IMR-90 (cell line): ENCODE data around the gene ZNF132. TPM values are rescaled to one million over a fixed set of nuclear protein-coding genes. Genes with fewer than 3 reads are reported as not detected.

Experiments
- ATAC-seq: fragments of 200-7000 bp; cut with Tn5 transposase; 2 replicates; pipeline ENCODE4 v1.9.1; 2020; ENCODE audit warnings: low read depth, mild to moderate bottlenecking, moderate library complexity
- BruUV-seq: library from RNA; stranded (reverse); fragments of 400-500 nt; replicated peaks from 2 replicates; lab custom pipeline; 2021; lab: Mats Ljungman, UMichigan
- CTCF ChIA-PET: fragments of 300-600 bp; formaldehyde crosslinking; extraction: SDS; loops from one replicate; lab custom pipeline; 2021; ENCODE audit warnings: antibody characterized with exemption; lab: Yijun Ruan, JAX
- POLR2A ChIA-PET: fragments of 300-600 bp; sonication (Branson Sonifier 250); formaldehyde crosslinking; loops from one replicate; lab custom pipeline; 2022; ENCODE audit warnings: antibody characterized with exemption; ENCODE audit not compliant: unreplicated experiment; lab: Charles Lee
- DNase-seq: peaks from one replicate; pipeline ENCODE4 v3.0.0; 2013
- H2AFZ ChIP-seq: replicated peaks from 2 replicates; pipeline ENCODE3; 2013; ENCODE audit warnings: low read length, mild to moderate bottlenecking; ENCODE audit not compliant: poor library complexity
- H2AK5ac ChIP-seq: 2 replicates; pipeline ENCODE4 v1.6.1; 2013; ENCODE audit warnings: low read depth, low read length, inconsistent platforms
- H2AK9ac ChIP-seq: replicated peaks from 2 replicates; pipeline ENCODE3; 2013; ENCODE audit warnings: mild to moderate bottlenecking, low read depth, low read length, moderate library complexity; ENCODE audit not compliant: poor library complexity
- H2BK120ac ChIP-seq: 2 replicates; pipeline ENCODE4 v1.6.1; 2013; ENCODE audit warnings: low read depth, low read length, inconsistent platforms
- H2BK15ac ChIP-seq: 3 replicates; pipeline ENCODE4 v1.6.1; 2013; ENCODE audit warnings: low read depth, low read length, inconsistent platforms
- H2BK20ac ChIP-seq: 2 replicates; pipeline ENCODE4 v1.6.1; 2013; ENCODE audit warnings: low read depth, mild to moderate bottlenecking, inconsistent platforms, low read length, moderate library complexity
- H2BK5ac ChIP-seq: 2 replicates; pipeline ENCODE4 v1.6.1; 2013; ENCODE audit warnings: mild to moderate bottlenecking, low read depth, low read length, inconsistent platforms; ENCODE audit not compliant: poor library complexity, severe bottlenecking
- H3K14ac ChIP-seq: replicated peaks from 2 replicates; pipeline ENCODE4 v1.6.1; 2013; ENCODE audit warnings: low read depth, low read length, inconsistent platforms
- H3K18ac ChIP-seq: 2 replicates; pipeline ENCODE4 v1.6.1; 2013; ENCODE audit warnings: low read depth, low read length, control low read depth
- H3K23ac ChIP-seq: 2 replicates; pipeline ENCODE4 v1.6.1; 2013; ENCODE audit warnings: low read depth, low read length, inconsistent platforms
- H3K27ac ChIP-seq: 2 replicates; pipeline ENCODE4 v1.5.1; 2013; ENCODE audit warnings: mild to moderate bottlenecking, control low read depth, low read length; ENCODE audit not compliant: insufficient read depth
- H3K27me3 ChIP-seq: 2 replicates; pipeline ENCODE4 v1.6.1; 2013; ENCODE audit warnings: low read length; ENCODE audit not compliant: control insufficient read depth, insufficient read depth
- H3K36me3 ChIP-seq: 2 replicates; pipeline ENCODE4 v1.6.1; 2013; ENCODE audit warnings: low read length, mixed read lengths; ENCODE audit not compliant: control insufficient read depth, insufficient read depth
- H3K4ac ChIP-seq: 2 replicates; pipeline ENCODE4 v1.6.1; 2013; ENCODE audit warnings: low read depth, low read length, inconsistent platforms
- H3K4me1 ChIP-seq: 2 replicates; pipeline ENCODE4 v1.6.1; 2013; ENCODE audit warnings: low read length, mixed read lengths; ENCODE audit not compliant: control insufficient read depth, insufficient read depth
- H3K4me2 ChIP-seq: 2 replicates; pipeline ENCODE4 v1.6.1; 2013; ENCODE audit warnings: low read depth, mild to moderate bottlenecking, control low read depth, low read length, moderate library complexity
- H3K4me3 ChIP-seq: 2 replicates; pipeline ENCODE4 v1.5.1; 2013; ENCODE audit warnings: low read depth, mild to moderate bottlenecking, control low read depth, low read length, moderate library complexity; ENCODE audit not compliant: insufficient read depth
- H3K56ac ChIP-seq: 2 replicates; pipeline ENCODE4 v1.6.1; 2013; ENCODE audit warnings: low read length, inconsistent platforms; ENCODE audit not compliant: insufficient read depth; ENCODE audit errors: extremely low read depth
- H3K79me1 ChIP-seq, 2 experiments: 2 replicates each; pipeline ENCODE4 v1.6.1; 2013; ENCODE audit warnings: low read length in 2 of 2, inconsistent platforms in 1 of 2, low read depth in 1 of 2
- H3K9ac ChIP-seq: 2 replicates; pipeline ENCODE4 v1.6.1; 2013; ENCODE audit warnings: low read depth, low read length, control low read depth
- H3K9me1 ChIP-seq: 2 replicates; pipeline ENCODE4 v1.6.1; 2013; ENCODE audit warnings: low read length, inconsistent platforms; ENCODE audit not compliant: insufficient read depth
- H3K9me3 ChIP-seq: 2 replicates; pipeline ENCODE4 v1.6.1; 2013; ENCODE audit warnings: low read length; ENCODE audit not compliant: control insufficient read depth, insufficient read depth
- H4K20me1 ChIP-seq: 2 replicates; pipeline ENCODE4 v1.6.1; 2013; ENCODE audit warnings: low read length, inconsistent platforms; ENCODE audit not compliant: insufficient read depth
- H4K5ac ChIP-seq: 2 replicates; pipeline ENCODE4 v1.6.1; 2013; ENCODE audit warnings: mild to moderate bottlenecking, low read depth, low read length, control low read depth
- H4K8ac ChIP-seq, 2 experiments: 2 replicates each; pipeline ENCODE4 v1.6.1; 2013; ENCODE audit warnings: low read depth in 2 of 2, low read length in 2 of 2, control low read depth in 1 of 2, inconsistent platforms in 1 of 2
- H4K91ac ChIP-seq: 2 replicates; pipeline ENCODE4 v1.6.1; 2013; ENCODE audit warnings: low read depth, low read length, inconsistent platforms; ENCODE audit not compliant: insufficient read depth
- BHLHE40 ChIP-seq: fragments of 150-350 bp; IDR thresholded peaks from 2 replicates; pipeline ENCODE4 v1.6.1; 2016; ENCODE audit warnings: mild to moderate bottlenecking, low read depth, low read length
- CEBPB ChIP-seq: IDR thresholded peaks from 2 replicates; pipeline ENCODE4 v1.6.1; 2012; ENCODE audit warnings: low read depth, low read length, improper control_type of control experiment
- MAFK ChIP-seq: IDR thresholded peaks from 2 replicates; pipeline ENCODE4 v1.6.1; 2012; ENCODE audit warnings: low read depth, low read length, improper control_type of control experiment
- MXI1 ChIP-seq: IDR thresholded peaks from 2 replicates; pipeline ENCODE4 v1.6.1; 2012; ENCODE audit warnings: low read depth, mild to moderate bottlenecking, low read length, moderate library complexity, borderline replicate concordance
- NFE2L2 ChIP-seq: fragments of 150-350 bp; IDR thresholded peaks from 2 replicates; pipeline ENCODE4 v1.6.1; 2016; ENCODE audit warnings: low read depth, mild to moderate bottlenecking, low read length
- POLR2A ChIP-seq: IDR thresholded peaks from 2 replicates; pipeline ENCODE4 v1.6.1; 2012; ENCODE audit warnings: mild to moderate bottlenecking, low read depth, low read length
- RCOR1 ChIP-seq: IDR thresholded peaks from 2 replicates; pipeline ENCODE4 v1.6.1; 2012; ENCODE audit warnings: mild to moderate bottlenecking, low read length, improper control_type of control experiment; ENCODE audit not compliant: insufficient replicate concordance
- RFX5 ChIP-seq: IDR thresholded peaks from 2 replicates; pipeline ENCODE4 v1.8.0; 2012; ENCODE audit warnings: low read depth, mild to moderate bottlenecking, low read length, moderate library complexity
- SMC3 ChIP-seq: fragments of 150-350 bp; IDR thresholded peaks from 2 replicates; pipeline ENCODE4 v1.6.1; 2016; ENCODE audit warnings: low read depth, mild to moderate bottlenecking, antibody characterized with exemption, low read length, moderate library complexity
- WGBS, 2 experiments: methylation state at CpG; one replicate each; pipeline versions ENCODE4 v1.1.5 to v1.1.7; 2013; ENCODE audit warnings: missing lambda C conversion rate in 2 of 2; ENCODE audit not compliant: insufficient read length in 1 of 2; ENCODE audit errors: extremely low coverage in 2 of 2; 5-methylcytosine and 5-hydroxymethylcytosine counted together
- dilution Hi-C: fragments of 300-500 bp; cut with HindIII; formaldehyde crosslinking; loops from one replicate; pipeline ENCODE4 v1.14.3; 2018; ENCODE audit warnings: low sequenced_read_pairs; ENCODE audit not compliant: unreplicated experiment
- in situ Hi-C: fragments of 300-500 bp; cut with MboI; formaldehyde crosslinking; loops from 3 replicates; pipeline ENCODE4 v1.14.3; 2019; ENCODE audit warnings: low sequenced_read_pairs, inconsistent platforms, mixed read lengths
- intact Hi-C: fragments of 100-400 bp; cut with micrococcal nuclease; formaldehyde crosslinking; loops from 2 replicates; pipeline ENCODE4 v1.10.0; 2022
- polyA plus RNA-seq, 3 experiments: library from polyadenylated mRNA; depleted of rRNA; stranded (reverse); fragments of >200 nt; gene quantifications; 2 replicates each; pipeline ENCODE4 v1.2.3, GENCODE V29; 2012; ENCODE audit warnings: low replicate concordance in 1 of 3
- total RNA-seq: library from RNA; depleted of rRNA; stranded (reverse); fragments of >200 nt; gene quantifications from 2 replicates; pipeline ENCODE4 v1.2.3, GENCODE V29; 2012
- TF ChIP-seq, protein P1 (sequence below): fragments of 150-350 bp; IDR thresholded peaks from 2 replicates; pipeline ENCODE4 v1.6.1; 2017; ENCODE audit warnings: mild to moderate bottlenecking, antibody characterized with exemption, low read length, low read depth

The ZNF132 gene
- total and polyA plus RNA-seq, 2 of the 4 experiments (the other 2 are of a cell fraction) = 2.4 to 13.6 TPM

DNA sequence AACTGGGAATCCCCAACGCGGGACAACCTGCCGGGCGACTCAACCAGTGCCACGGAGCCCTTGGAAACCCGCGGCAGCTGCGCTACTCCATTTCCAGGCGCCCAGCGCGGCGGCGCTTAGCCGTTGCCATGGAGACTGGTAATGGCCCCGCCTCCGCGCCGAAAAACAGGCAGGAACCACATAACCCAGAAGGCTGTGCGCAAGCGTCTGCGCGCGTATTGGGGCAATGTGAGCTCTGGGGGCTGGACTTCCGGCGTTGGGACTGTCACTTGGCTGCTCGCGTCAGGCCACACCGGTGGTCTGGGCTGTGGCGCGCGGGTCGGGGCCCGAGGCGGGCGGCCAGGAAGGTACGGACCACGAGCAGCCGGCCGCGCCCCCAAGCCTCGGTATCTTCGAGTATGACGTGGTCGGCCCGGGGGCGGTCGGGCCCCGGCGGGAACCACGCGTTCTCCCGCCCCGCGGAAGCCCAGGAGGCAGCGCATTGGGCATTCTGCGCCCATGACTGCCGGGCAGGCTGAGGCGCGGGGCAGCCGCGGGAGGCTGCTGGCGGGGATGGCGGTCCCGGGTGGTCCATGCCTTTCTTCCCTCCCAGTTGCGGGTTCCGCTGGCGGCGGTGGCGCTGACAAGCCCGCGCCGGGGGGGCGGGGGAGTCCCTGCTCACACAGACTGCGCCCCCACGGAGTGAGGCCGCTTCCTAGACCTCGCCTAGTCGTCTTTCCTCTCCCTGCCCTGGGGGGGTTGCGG is 11.6 kb upstream of the ZNF132 start, which contains the start of gene ZNF324B (continued):
- TF ChIP-seq POLR2A (no peak; the same call in 1 of the 2 replicates), SMC3 (no peak), MAFK (no peak)

- Histone ChIP-seq H3K4me3 (peak overlapping the region; percentile 40), H2BK20ac (no peak overlapping the region), H3K23ac (peak overlapping the region; percentile 56), H4K91ac (no peak overlapping the region), H4K20me1 (no peaks in the 10 kb centered on the region), H3K36me3 (peaks cover 9% of the 10 kb centered on the region), H3K4ac (no peak overlapping the region), H3K27ac (no peak overlapping the region), H3K14ac (no peak overlapping the region), H3K56ac (no peak overlapping the region), H4K8ac (peak overlapping the region in 1 of 2 experiments; percentile 37; a peak in 1 of 4 replicates), H2BK5ac (no peak overlapping the region), H3K4me1 (no peaks in the 10 kb centered on the region), H3K9ac (no peak overlapping the region), H3K27me3 (0 out of 2 replicates have a peak, but pooled peaks cover 2% of the 10 kb centered on the region), H2AK5ac (0 out of 2 replicates have a peak overlapping the region, but pooled peaks have one; percentile 5), H3K9me3 (peaks cover 1% of the 10 kb centered on the region), H2AFZ (peak overlapping the region; percentile 99), H4K5ac (no peak overlapping the region), H2BK120ac (no peak overlapping the region), H3K9me1 (peaks cover 13% of the 10 kb centered on the region), H3K4me2 (peak overlapping the region; percentile 79), H3K18ac (no peak overlapping the region), H3K79me1 (peaks cover 8 to 13% of the 10 kb centered on the region in 2 experiments; a peak in 2 of 4 replicates), H2BK15ac (no peak overlapping the region), H2AK9ac (no peak overlapping the region)
- POLR2A ChIA-PET = no interaction called here
- dilution Hi-C loops = no loop called here
- CTCF ChIA-PET = interaction anchor here (1.5 kb wide), 1 partner anchor 69 kb away, joined by 4 read pairs; the partner anchor contains the start of gene ZBTB45
- DNase-seq (no peak), ATAC-seq (no peak)
- BruUV-seq = no TSS peak
- intact Hi-C loops = no loop called here
- TF ChIP-seq, protein P1, sequence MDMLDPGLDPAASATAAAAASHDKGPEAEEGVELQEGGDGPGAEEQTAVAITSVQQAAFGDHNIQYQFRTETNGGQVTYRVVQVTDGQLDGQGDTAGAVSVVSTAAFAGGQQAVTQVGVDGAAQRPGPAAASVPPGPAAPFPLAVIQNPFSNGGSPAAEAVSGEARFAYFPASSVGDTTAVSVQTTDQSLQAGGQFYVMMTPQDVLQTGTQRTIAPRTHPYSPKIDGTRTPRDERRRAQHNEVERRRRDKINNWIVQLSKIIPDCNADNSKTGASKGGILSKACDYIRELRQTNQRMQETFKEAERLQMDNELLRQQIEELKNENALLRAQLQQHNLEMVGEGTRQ = no peak
- no peak for TF ChIP-seq SMC3
- no peak for TF ChIP-seq MXI1
- no peak for TF ChIP-seq RFX5
- no peak for TF ChIP-seq CEBPB
- no peak for TF ChIP-seq RCOR1
- no peak for TF ChIP-seq NFE2L2
- no peak for TF ChIP-seq BHLHE40
- WGBS, 2 experiments = 0% methylated on average over 1 of the region's 11 CpGs; no CpG with 5 or more reads in 1 of the 2 experiments
- in situ Hi-C loops = no loop called here
These were observed 11.0 kb upstream of the ZNF132 start for GRCh38 chr19:58450856-58451357.
